ENCODE data around the gene RBP5. TPM values are rescaled to one million over a fixed set of nuclear protein-coding genes. Genes with fewer than 3 reads are reported as not detected.

Gene RBP5
- total RNA-seq, 1 experiment from 2014 or later, result 2.7 TPM

DNA sequence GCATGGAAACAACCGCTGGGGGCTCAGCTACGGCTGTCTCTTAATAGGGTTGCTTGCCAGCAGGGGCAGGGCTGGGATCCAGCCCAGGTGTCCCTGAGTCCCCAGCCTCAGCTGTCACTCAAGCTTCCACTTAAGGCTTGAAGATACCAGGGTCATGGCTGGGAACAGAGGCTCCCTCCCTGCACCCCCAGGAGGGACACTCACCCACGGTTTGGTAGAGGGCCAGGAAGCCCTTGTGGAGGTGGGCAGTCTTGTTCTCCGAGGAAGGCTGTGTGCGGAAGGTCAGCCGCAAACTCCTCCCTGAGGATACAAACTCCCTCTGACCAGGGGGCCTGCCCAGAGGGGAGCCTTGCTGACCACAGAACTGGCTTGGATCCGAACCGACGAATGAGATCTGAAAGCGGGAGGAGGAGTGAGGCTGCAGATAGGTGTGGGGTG lies 27.0 kb downstream of the RBP5 start:
- H3K9me3 Mint-ChIP-seq, result peaks cover 6 to 12% of the 10 kb centered on the region in 2 experiments
- no peak overlapping the region for H2AFZ ChIP-seq (ENCODE audit: low read length)
- no peaks in the 10 kb centered on the region for H3K79me2 ChIP-seq (ENCODE audit: insufficient read depth, low read length)
- no peak overlapping the region for H3K9ac ChIP-seq (ENCODE audit: extremely low read depth, insufficient read length, low read length)
- TF ChIP-seq, protein P1, sequence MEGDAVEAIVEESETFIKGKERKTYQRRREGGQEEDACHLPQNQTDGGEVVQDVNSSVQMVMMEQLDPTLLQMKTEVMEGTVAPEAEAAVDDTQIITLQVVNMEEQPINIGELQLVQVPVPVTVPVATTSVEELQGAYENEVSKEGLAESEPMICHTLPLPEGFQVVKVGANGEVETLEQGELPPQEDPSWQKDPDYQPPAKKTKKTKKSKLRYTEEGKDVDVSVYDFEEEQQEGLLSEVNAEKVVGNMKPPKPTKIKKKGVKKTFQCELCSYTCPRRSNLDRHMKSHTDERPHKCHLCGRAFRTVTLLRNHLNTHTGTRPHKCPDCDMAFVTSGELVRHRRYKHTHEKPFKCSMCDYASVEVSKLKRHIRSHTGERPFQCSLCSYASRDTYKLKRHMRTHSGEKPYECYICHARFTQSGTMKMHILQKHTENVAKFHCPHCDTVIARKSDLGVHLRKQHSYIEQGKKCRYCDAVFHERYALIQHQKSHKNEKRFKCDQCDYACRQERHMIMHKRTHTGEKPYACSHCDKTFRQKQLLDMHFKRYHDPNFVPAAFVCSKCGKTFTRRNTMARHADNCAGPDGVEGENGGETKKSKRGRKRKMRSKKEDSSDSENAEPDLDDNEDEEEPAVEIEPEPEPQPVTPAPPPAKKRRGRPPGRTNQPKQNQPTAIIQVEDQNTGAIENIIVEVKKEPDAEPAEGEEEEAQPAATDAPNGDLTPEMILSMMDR (conservative IDR thresholded peaks at IDR 0.05), result no peak
- H2BK15ac ChIP-seq (ENCODE audit: low read depth, low read length), result no peak overlapping the region
- no peak overlapping the region for H2BK20ac ChIP-seq (ENCODE audit: low read depth, low read length, poor library complexity, severe bottlenecking)
- no peak overlapping the region for H3K56ac ChIP-seq (ENCODE audit: insufficient read length, low read depth, low read length)
- H3K4me2 ChIP-seq (ENCODE audit: insufficient read depth, insufficient read length, low read length), result no peak overlapping the region
- DNase-seq, result no peak
- no peaks in the 10 kb centered on the region for H3K79me1 ChIP-seq (ENCODE audit: insufficient read depth, low read depth, low read length, poor library complexity, severe bottlenecking)
- no peak overlapping the region; the same call in 1 of the 2 replicates for H3K14ac ChIP-seq (ENCODE audit: insufficient read depth, low read length)
- H3K18ac ChIP-seq (ENCODE audit: insufficient read length, low read depth, low read length), result no peak overlapping the region
- no peak overlapping the region for H4K91ac ChIP-seq (ENCODE audit: insufficient read length, low read depth, low read length)
- H3K36me3 Mint-ChIP-seq (ENCODE audit: insufficient read depth in 1 of 3, low read depth in 3 of 3), result peaks cover 20 to 44% (median 30%) of the 10 kb centered on the region in 3 experiments
- H3K4me3 Mint-ChIP-seq, result no peak overlapping the region
- H3K23ac ChIP-seq (ENCODE audit: insufficient read length, low read depth, low read length), result no peak overlapping the region
- no CpG with 5 or more reads among the region's 10 CpGs for WGBS (ENCODE audit: extremely low coverage, insufficient read length, low lambda C conversion rate)
- H3K27me3 Mint-ChIP-seq (ENCODE audit: low read depth), result no peaks in the 10 kb centered on the region
- H3K4ac ChIP-seq (ENCODE audit: low read depth, low read length), result no peak overlapping the region
- H4K5ac ChIP-seq (ENCODE audit: insufficient read length, low read depth, low read length), result no peak overlapping the region
- H4K8ac ChIP-seq (replicated peaks; ENCODE audit: insufficient read length, low read depth, low read length), result no peak overlapping the region
- H3K27ac ChIP-seq (ENCODE audit: insufficient read length, low read depth, low read length), result no peak overlapping the region
- no peaks in the 10 kb centered on the region for H3K9me3 ChIP-seq (ENCODE audit: control insufficient read depth, low read depth, low read length)
- no peaks in the 10 kb centered on the region for H4K20me1 ChIP-seq (ENCODE audit: control insufficient read depth, insufficient read depth, insufficient read length)
- no peak overlapping the region for H2BK120ac ChIP-seq (ENCODE audit: low read depth, low read length, poor library complexity, severe bottlenecking)
- no peaks in the 10 kb centered on the region for H3K4me1 Mint-ChIP-seq
- no peaks in the 10 kb centered on the region for H3K4me1 ChIP-seq (ENCODE audit: insufficient read depth, low read length)
- no peak overlapping the region for H2BK5ac ChIP-seq (ENCODE audit: insufficient read length, low read length)
- no peaks in the 10 kb centered on the region for H3K27me3 ChIP-seq (ENCODE audit: insufficient read depth, low read length)
- no peaks in the 10 kb centered on the region for H3K23me2 ChIP-seq (ENCODE audit: insufficient read length, low read depth, low read length, poor library complexity, severe bottlenecking)
- H3T11ph ChIP-seq (ENCODE audit: low read length), result no peak overlapping the region
- no peak overlapping the region for H2BK12ac ChIP-seq (ENCODE audit: insufficient read length, low read depth, low read length)
- H2AK5ac ChIP-seq (ENCODE audit: insufficient read length, low read length), result no peak overlapping the region
- H3K27ac Mint-ChIP-seq, result no peak overlapping the region
